GM12892 (cell line): Measurements from ENCODE around the gene EYS.

Experiments used
- POLR2A ChIP-seq: IDR thresholded peaks from 2 replicates; pipeline ENCODE4 v1.6.1; 2011; ENCODE audit warnings: low read depth, low read length, control low read depth
- POLR2AphosphoS5 ChIP-seq: IDR thresholded peaks from 2 replicates; pipeline ENCODE4 v1.6.1; 2011; ENCODE audit warnings: low read depth, low read length, control low read depth
- TAF1 ChIP-seq: IDR thresholded peaks from 2 replicates; pipeline ENCODE4 v1.6.1; 2011; ENCODE audit warnings: low read depth, mild to moderate bottlenecking, control low read depth, low read length, borderline replicate concordance

DNA sequence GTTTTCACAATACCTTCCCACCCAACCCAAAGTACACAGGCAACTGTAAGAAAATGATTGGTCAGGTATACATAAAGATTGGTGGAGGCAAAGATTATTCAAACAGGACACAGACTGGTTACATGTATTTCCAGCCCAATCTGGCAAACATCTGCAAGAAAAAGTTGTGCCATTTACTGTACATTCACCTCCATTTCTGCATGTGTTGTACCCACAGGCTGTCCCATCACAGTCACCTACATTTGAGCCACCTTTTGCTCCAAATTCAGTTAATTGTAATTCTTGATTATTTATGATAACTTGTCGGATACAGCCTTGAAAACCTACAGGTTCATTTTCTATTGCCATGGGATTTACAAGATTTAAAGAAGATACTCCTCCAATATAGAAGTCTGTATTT is 1985.8 kb downstream of the EYS start:
- TF ChIP-seq POLR2AphosphoS5 (no peak), TAF1 (no peak), POLR2A (no peak)
